HG03571 (cell line): ENCODE results near the gene GNG2.

Source experiments
- ATAC-seq: cut with Tn5 transposase; IDR thresholded peaks from one replicate; pipeline ENCODE4 v1.9.1; 2021; ENCODE audit not compliant: unreplicated experiment

The GNG2 gene

DNA sequence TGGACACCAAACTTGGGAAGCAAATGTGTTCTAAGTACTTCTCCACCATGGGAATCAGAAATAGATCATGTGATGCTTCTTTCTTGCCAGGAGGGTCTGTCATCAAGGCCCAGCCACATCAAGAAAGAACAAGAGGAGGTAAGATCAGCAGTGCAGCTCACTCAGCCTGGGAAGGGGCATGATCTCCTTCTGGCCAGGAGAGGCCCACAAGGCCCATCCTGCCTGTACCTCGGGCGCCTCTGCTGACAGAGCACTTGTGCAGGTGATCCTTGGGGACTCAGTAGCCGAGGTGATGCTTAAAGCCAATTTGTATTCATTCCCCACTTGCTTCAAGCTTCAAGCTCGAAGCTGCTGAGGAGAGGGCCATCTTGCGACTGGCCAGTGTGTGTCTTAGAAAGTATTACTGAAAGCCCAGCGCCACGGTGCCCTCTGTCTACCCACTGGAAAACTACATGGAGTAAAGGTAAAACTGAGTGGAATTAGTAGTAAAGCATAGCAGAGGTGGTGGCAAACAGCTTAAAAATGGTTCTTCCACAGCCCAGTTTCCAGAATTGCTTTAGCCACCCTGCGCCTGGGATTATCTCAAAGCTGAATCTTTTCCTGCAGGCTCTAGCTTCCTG is 155.1 kb downstream of the GNG2 start:
- ATAC-seq = no peak

DNA sequence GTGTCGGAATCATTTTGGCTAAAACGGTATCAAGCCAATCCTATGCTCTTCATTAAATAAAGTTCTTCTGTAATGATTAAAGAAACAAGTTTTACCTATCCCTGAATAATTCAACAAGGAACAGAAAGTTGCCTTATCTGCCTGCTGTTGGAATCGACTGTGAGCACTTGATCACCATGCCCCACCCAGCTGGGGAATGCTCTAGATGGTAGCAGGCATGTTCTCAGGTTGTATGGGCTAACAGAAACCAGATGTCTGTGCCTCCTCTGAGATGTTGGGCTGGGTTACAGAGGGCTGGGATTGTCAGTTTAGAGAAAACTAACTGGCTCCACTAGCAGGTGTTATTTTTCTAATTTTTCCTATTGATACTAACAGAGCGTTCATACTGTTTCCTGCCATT is 157.8 kb downstream of the GNG2 start:
- ATAC-seq = no peak

DNA sequence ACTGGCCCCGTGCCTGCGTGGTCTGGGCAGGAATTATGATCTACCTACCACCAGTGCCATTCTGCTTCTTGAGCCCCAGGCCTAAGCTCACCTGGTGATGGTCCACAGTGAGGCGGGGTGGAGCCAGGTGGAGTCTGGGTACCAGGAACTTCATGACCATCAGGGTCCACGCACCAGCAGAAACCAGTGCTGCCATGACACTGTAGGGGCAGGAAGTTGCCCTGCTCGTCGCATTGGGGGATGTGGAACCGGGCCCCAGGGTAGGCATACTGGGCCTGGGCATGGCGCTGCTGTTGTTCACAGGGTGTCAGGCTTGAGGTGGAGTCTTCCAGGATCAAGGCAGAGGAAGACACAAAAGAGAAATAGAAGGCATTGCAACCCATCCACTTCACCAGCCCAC is 158.6 kb downstream of the GNG2 start:
- ATAC-seq = no peak
